ENCODE measurements around the gene INPP5A.
"Not testable (repeated sequence)": the region's sequence is repeated elsewhere in the genome, so short reads cannot be mapped to it uniquely, and the experiment has no call there.

Gene INPP5A

GRCh38 chr10:132668048-132668394 lies 130.4 kb downstream of the INPP5A start:
- in situ Hi-C loops (cut with MboI; ENCODE audit: low sequenced_read_pairs) = no loop called here

DNA sequence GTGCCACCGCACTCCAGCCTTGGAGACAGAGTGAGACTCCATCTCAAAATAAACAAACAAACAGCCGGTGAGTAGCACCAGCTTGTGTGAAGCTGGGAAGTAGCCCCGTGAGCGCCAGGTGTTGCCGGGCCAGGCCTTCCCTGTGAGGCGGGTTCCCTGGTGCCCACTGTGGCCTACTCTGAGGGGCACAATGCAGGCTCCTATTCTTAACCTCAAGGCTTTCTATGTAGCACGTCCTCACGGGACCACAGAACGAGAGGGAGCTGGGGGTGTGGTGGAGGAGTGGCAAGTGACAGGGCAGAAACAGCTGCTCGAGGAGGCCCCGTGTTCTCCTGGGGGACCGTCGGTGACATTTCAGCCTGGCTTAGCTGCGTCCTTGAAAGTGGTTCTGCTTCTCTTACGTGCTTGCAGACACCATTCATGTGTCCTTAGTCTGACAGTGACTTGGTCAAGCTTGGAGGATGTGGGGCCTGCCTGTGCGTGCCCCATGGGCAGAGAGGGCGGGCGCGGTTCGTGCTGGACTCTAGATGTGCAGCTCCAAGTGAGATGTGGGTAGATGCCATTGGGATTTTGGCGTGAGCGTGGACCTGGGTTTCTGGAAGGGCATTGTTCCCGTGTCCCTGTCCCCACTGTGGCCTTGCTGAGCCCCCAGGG lies 131.7 kb downstream of the INPP5A start:
- in situ Hi-C loops (cut with MboI; ENCODE audit: low sequenced_read_pairs) = no loop called here

- in situ Hi-C loops (cut with MboI; ENCODE audit: low sequenced_read_pairs) = no loop called here
These were observed 133.1 kb downstream of the INPP5A start for GRCh38 chr10:132670546-132671227.

DNA sequence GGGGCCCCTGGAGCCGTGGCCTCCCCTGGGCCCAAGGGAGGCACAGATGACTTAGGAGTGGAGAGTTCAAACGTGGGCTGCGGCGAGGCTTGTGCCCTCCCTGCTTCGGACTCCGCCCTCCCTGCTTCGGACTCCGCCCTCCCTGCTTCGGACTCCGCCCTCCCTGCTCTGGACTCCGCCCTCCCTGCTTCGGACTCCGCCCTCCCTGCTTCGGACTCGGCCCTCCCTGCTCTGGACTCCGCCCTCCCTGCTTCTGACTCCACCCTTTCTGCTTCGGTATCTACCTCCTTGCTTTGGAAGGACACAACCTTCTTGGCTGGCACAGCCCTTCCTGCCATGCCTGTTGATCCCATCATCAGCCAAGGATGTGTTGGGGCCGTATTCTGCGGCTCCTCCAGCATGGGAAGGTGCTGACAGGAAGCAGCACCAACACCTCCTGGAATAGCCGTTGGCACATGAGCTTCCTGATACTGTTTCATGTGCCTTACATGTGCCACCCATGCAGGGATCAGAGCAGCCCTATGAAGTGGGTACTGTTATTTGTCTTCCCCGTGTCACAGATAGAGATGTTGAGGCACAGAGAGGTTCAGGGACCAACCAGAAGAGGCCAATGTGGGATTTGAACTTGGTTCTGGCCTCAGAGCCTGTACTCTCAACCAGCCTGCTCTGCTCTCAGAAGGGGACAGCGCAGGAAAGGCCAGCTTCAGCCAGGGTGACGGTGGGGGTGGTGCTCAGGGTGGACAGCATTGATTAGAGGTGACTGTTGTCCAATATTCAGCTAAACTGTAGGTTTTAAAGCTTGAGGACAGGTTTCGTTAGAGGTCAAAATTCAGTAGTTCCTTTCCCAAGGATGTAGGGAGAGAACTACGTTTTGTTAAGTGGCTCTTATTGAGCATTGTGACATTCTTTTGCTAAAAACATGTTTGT lies 133.9 kb downstream of the INPP5A start:
- in situ Hi-C loops (cut with MboI; ENCODE audit: low sequenced_read_pairs) = no loop called here

GRCh38 chr10:132673746-132674145 lies 136.2 kb downstream of the INPP5A start:
- in situ Hi-C loops (cut with MboI; ENCODE audit: low sequenced_read_pairs) = not testable (repeated sequence)

DNA sequence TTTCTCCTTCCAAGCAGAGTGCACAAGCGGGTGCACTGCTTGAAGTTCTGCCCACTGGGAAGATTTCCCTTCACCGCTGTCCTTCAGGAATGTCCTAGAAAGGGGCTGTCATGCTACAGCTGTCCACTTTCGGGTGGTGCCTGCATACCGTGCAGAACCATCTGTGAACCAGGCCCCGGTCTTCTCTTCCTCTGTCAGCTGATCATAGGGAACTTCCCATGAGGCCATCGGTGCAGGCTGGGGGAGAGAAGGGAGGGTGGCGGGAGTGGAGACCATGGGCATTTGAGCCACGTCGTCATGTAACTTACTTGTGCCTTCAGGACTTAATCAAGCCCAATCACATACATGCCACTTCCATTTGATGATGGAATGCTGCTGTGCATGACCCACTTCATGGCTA lies 136.7 kb downstream of the INPP5A start:
- in situ Hi-C loops (cut with MboI; ENCODE audit: low sequenced_read_pairs) = no loop called here

GRCh38 chr10:132675031-132675740 lies 137.6 kb downstream of the INPP5A start:
- in situ Hi-C loops (cut with MboI; ENCODE audit: low sequenced_read_pairs) = no loop called here

- in situ Hi-C loops (cut with MboI; ENCODE audit: low sequenced_read_pairs) = no loop called here
These were observed 138.8 kb downstream of the INPP5A start for GRCh38 chr10:132676193-132676891.

DNA sequence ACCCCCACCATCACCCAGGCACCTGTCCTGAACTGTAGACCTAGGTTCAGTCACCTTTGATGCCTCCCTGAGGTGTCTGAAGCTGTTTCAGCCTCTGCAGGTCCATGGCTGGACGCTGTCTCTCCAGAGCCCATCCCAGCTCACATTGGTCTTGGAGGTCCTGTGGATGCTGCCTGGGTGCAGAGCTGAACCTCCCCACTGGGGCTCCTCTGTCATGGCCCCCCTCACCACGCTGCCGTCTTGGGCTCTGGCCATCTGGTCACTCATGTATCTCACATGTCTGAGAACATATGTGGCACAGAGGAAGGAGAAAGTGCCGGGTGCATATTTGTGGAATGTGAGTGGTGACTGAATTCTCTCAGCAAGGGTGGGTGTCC lies 139.5 kb downstream of the INPP5A start:
- in situ Hi-C loops (cut with MboI; ENCODE audit: low sequenced_read_pairs) = no loop called here

DNA sequence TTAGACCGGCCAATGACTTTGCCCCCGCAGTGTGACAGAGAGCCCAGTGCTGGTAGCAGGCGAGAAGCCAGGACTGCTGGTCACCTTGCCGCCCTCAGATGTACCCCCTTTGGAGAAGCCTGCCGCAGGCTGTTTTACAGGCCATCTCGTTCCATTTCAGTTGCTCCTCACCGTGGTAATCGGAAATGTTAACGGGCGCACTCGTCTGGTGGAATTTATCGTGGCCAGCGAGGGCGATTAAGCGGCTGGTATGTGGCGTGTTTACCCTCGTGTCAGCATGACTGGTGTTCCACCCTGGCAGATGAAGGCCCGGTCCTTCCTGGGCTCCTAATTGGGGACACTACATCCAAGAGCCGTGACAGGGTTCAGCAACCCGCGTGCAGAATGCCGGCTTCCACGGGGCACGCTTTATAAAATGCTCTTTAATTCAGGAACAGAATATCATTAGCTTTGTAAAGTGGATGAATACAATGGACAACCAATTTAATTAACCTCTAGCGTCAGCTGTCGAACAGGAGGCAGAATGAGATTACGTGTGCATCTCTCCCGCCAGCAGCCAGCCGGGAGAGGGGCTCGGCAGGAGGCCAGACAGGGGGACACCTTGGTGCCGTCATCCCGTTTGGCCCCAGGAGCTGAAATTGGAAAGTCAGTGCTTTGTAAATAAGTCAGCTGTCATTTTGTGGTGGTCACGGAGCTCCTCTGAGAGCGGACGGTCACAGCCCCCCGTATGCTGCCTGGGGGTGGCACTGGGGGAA lies 140.1 kb downstream of the INPP5A start:
- in situ Hi-C loops (cut with MboI; ENCODE audit: low sequenced_read_pairs) = no loop called here

DNA sequence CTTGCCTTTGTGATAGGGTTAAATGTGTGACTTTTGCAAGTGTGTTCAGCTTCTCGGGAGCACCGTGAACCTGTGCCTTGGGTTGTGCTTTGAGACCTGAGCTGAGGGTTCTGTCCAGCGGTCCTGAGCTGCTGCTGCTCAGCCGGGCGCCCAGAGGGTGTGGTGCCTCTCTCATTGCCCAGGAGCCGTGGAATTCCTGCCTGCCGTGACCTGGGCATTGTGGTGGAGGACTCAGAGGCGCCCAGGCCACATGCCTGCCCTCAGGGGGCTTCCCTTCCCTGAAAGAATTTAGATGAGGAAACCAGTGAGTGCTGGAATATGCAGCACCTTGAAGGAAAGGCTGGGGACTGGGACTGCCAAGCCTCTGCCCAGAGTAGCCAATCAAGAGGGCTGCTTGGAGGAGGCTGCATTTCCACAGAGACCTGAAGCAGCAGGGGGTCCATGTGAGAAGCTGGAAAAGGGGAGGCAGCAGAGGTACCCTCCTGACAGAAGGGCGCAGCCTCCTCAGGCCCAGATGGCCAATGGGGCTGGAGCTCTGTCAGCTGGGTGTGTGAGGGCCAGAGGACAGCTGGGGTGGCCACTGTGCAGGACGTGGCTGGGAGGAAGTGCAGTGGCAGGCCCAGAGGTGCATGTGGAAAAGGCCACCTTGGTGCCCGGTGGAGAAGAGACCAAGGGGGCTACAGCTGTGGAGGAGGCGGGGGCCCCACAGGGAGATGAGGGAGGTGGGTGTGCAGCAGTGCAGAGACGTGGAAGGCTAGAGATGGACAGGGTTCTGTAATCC lies 141.0 kb downstream of the INPP5A start:
- in situ Hi-C loops (cut with MboI; ENCODE audit: low sequenced_read_pairs) = no loop called here

GRCh38 chr10:132679217-132679595 lies 141.6 kb downstream of the INPP5A start:
- in situ Hi-C loops (cut with MboI; ENCODE audit: low sequenced_read_pairs) = no loop called here

- in situ Hi-C loops (cut with MboI; ENCODE audit: low sequenced_read_pairs) = no loop called here
These were observed 142.1 kb downstream of the INPP5A start for GRCh38 chr10:132679640-132680039.

GRCh38 chr10:132680741-132681140 lies 143.2 kb downstream of the INPP5A start:
- in situ Hi-C loops (cut with MboI; ENCODE audit: low sequenced_read_pairs) = not testable (repeated sequence)

GRCh38 chr10:132681858-132682755 lies 144.5 kb downstream of the INPP5A start:
- in situ Hi-C loops (cut with MboI; ENCODE audit: low sequenced_read_pairs) = no loop called here

GRCh38 chr10:132684164-132684891 lies 146.7 kb downstream of the INPP5A start:
- in situ Hi-C loops (cut with MboI; ENCODE audit: low sequenced_read_pairs) = no loop called here

DNA sequence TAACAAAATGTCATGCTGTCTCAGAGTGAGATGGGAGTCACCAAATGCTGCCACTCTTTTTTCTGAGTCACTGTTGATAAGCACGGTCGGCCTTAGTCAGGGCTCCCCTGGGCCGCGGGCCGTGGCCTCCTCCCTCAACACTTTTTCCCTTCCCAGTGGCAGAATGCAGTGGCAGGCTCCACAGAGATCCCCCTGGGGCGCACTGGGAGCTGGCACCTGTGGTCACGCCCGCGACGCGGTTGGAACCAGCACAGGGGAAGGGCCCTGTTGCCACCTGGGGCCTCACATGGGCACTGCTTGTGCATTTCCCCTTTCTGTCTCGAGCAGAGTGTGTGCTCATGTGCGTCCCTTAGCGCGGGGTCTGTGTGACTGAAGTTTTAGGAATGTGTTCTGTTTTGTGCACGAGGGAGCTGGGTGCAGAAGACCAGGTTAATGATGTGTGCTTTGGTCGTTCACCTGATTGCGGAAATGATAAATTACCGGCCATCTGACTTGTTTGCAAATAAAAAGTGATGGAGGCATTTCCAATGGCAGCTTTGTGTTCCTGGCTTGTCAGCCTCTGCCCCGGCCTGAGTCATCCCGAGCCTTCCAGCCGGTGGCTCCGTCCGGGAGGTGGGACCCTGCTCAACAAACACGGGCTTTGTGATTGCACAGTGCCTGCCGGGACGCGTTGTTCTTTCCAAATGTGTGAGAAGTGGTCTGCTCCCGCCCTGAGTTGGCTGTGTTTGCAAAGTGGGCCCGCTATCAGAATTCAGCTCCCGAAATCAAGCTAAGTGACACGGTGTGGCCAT lies 147.7 kb downstream of the INPP5A start:
- in situ Hi-C loops (cut with MboI; ENCODE audit: low sequenced_read_pairs) = no loop called here
